K562 (cell line): ENCODE results near the gene SDSL. TPM values are rescaled to one million over a fixed set of nuclear protein-coding genes. Genes with fewer than 3 reads are reported as not detected.
A peak's percentile ranks its signal among the peaks of the same experiment; 100 is the strongest.

Source experiments
- BRCA1 ChIP-seq, 2 experiments: fragments of 450-650 bp in 1 of 2; sonication (generic) in 1 of 2; formaldehyde crosslinking in 1 of 2; IDR thresholded peaks; 2 replicates each; pipeline versions ENCODE4 v1.5.0 to v1.6.1; 2017 to 2020; ENCODE audit warnings: mild to moderate bottlenecking in 1 of 2, missing genetic modification reagents in 1 of 2
- BRF1 ChIP-seq: IDR thresholded peaks from 3 replicates; pipeline ENCODE4 v1.6.1; 2011; ENCODE audit warnings: borderline replicate concordance, mild to moderate bottlenecking; ENCODE audit not compliant: insufficient read length; ENCODE audit errors: extremely low read depth
- FOXK2 ChIP-seq, 2 experiments: fragments of 450-650 bp; IDR thresholded peaks in 1 of 2; conservative IDR thresholded peaks in 1 of 2; 2 replicates each; pipeline ENCODE4 v1.6.1; 2016; ENCODE audit warnings: low read depth in 2 of 2, mild to moderate bottlenecking in 1 of 2
- RBM25 ChIP-seq: fragments of 200-400 bp; formaldehyde crosslinking; IDR thresholded peaks from 2 replicates; pipeline ENCODE4 v1.6.1; 2018; ENCODE audit warnings: low read length, low read depth, moderate library complexity; ENCODE audit not compliant: severe bottlenecking
- ZBTB11 ChIP-seq, 3 experiments: fragments of 200-800 bp in 1 of 3; fragments of 250-450 bp in 1 of 3; fragments of 450-650 bp in 1 of 3; sonication (Bioruptor Pico) in 1 of 3; sonication (Bioruptor generic) in 1 of 3; formaldehyde crosslinking in 1 of 3; IDR thresholded peaks; 2 replicates each; pipeline versions ENCODE4 v1.6.1 to v1.8.0; 2016 to 2022; ENCODE audit warnings: mild to moderate bottlenecking in 2 of 3, missing genetic modification characterization in 2 of 3, missing compliant biosample characterization in 1 of 3, moderate library complexity in 1 of 3
- ZNF3 ChIP-seq: fragments of 250-450 bp; sonication (Bioruptor Pico); IDR thresholded peaks from 2 replicates; pipeline ENCODE4 v1.5.0; 2021; ENCODE audit warnings: mild to moderate bottlenecking, moderate library complexity
- ZNF318 ChIP-seq, 2 experiments: fragments of 450-650 bp; IDR thresholded peaks; 2 replicates each; pipeline ENCODE4 v1.6.1; 2016; ENCODE audit warnings: mild to moderate bottlenecking in 2 of 2, borderline replicate concordance in 1 of 2, low read depth in 1 of 2, moderate library complexity in 1 of 2
- ZNF79 ChIP-seq: fragments of 250-450 bp; sonication (Bioruptor Pico); IDR thresholded peaks from 2 replicates; pipeline ENCODE4 v1.4.0; 2020; ENCODE audit warnings: low read depth, mild to moderate bottlenecking, moderate library complexity
- polyA plus RNA-seq, 8 experiments: library from polyadenylated mRNA; depleted of rRNA in 4 of 8; stranded (reverse) in 5 of 8; unstranded in 3 of 8; fragments of >200 nt; fragmentation: Nextera tagmentation in 2 of 8; fragmentation: Illumina TruSeq in 1 of 8; extraction: Ambion mirVana in 2 of 8; extraction: Trizol in 1 of 8; gene quantifications; 2 replicates each; pipeline versions ENCODE4 v1.2.1 to v1.2.3, GENCODE V29; 2011 to 2014; ENCODE audit warnings: inconsistent platforms in 1 of 8, missing spikeins in 1 of 8
- total RNA-seq, 7 experiments: library from RNA; depleted of rRNA in 6 of 7; stranded (reverse); fragments of >200 nt in 6 of 7; fragmentation: Illumina TruSeq in 2 of 7; extraction: Trizol in 2 of 7; gene quantifications; 2 replicates each; pipeline versions ENCODE4 v1.2.1 to v1.2.3, GENCODE V29; 2011 to 2021; ENCODE audit warnings: low replicate concordance in 1 of 7
- TF ChIP-seq, protein P1 (sequence below): fragments of 450-650 bp; IDR thresholded peaks from 2 replicates; pipeline ENCODE4 v1.6.1; 2018; ENCODE audit not compliant: partially characterized antibody

The SDSL gene
- total and polyA plus RNA-seq, 9 of the 15 experiments (the other 6 are each of a cell fraction or from before 2014, with no cell fraction given): 0.31 to 11.0 (median 7.4) TPM

DNA sequence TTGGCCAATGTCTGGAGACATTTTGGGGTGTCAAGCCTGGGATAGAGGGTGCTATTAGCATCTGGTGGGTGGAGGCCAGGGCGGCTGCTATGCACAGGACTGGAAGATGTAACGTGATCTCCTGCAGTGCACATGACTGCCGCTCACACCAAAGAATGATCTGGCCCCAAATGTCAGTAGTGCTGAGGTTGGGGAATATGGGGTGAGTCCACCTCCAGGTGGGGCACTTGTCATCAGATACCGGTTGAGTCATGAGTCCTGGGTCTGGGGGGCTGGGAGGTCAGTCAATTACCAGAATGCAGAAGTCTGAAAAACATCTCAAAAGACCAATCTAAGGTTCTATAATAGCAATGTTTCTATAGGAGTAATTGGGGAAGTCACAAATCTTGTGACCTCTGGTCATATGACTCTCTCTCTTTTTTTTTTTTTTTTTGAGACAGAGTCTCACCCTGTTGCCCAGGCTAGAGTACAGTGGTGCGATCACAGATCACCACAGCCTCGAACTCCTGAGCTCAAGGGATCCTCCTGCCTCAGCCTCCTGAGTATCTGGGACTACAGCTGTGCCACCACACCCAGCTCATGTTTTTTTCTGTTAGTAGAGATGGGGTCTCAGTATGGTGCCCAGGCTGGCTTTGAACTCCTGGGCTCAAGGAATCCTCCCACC is 6.0 kb upstream of the SDSL start (continued):
- no peak for TF ChIP-seq ZBTB11 (CRISPR knock-in tag; IDR thresholded peaks at IDR 0.05)
- TF ChIP-seq BRF1: no peak
- peak in 1 of 2 experiments; percentile 67; a peak in 1 of 4 replicates for TF ChIP-seq ZNF318 (IDR thresholded peaks at IDR 0.05; ENCODE audit: borderline replicate concordance in 1 of 2, low read depth in 1 of 2)
- TF ChIP-seq ZNF3 (CRISPR knock-in tag): peak; percentile 76
- TF ChIP-seq, protein P1, sequence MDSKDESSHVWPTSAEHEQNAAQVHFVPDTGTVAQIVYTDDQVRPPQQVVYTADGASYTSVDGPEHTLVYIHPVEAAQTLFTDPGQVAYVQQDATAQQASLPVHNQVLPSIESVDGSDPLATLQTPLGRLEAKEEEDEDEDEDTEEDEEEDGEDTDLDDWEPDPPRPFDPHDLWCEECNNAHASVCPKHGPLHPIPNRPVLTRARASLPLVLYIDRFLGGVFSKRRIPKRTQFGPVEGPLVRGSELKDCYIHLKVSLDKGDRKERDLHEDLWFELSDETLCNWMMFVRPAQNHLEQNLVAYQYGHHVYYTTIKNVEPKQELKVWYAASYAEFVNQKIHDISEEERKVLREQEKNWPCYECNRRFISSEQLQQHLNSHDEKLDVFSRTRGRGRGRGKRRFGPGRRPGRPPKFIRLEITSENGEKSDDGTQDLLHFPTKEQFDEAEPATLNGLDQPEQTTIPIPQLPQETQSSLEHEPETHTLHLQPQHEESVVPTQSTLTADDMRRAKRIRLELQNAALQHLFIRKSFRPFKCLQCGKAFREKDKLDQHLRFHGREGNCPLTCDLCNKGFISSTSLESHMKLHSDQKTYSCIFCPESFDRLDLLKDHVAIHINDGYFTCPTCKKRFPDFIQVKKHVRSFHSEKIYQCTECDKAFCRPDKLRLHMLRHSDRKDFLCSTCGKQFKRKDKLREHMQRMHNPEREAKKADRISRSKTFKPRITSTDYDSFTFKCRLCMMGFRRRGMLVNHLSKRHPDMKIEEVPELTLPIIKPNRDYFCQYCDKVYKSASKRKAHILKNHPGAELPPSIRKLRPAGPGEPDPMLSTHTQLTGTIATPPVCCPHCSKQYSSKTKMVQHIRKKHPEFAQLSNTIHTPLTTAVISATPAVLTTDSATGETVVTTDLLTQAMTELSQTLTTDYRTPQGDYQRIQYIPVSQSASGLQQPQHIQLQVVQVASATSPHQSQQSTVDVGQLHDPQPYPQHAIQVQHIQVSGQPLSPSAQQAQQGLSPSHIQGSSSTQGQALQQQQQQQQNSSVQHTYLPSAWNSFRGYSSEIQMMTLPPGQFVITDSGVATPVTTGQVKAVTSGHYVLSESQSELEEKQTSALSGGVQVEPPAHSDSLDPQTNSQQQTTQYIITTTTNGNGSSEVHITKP: peak; percentile 46
- no peak for TF ChIP-seq ZNF79
- peak; percentile 39 to 60; a peak in 1 of 4 replicates for TF ChIP-seq FOXK2 (conservative IDR thresholded peaks at IDR 0.05 in 1 of 2, IDR thresholded peaks at IDR 0.05 in 1 of 2; ENCODE audit: low read depth in 2 of 2)
- TF ChIP-seq RBM25: peak; percentile 18
- TF ChIP-seq BRCA1 (IDR thresholded peaks at IDR 0.05): no peak
- no peak for TF ChIP-seq BRCA1 (CRISPR knock-in tag; IDR thresholded peaks at IDR 0.05)
